ENCODE measurements around the gene STAT5B. TPM values are rescaled to one million over a fixed set of nuclear protein-coding genes. Genes with fewer than 3 reads are reported as not detected.
A peak's percentile ranks its signal among the peaks of the same experiment; 100 is the strongest.

Gene STAT5B
- total and polyA plus RNA-seq, 9 of the 15 experiments (the other 6 are each of a cell fraction or from before 2014, with no cell fraction given): 20.8 to 176 (median 92.4) TPM

DNA sequence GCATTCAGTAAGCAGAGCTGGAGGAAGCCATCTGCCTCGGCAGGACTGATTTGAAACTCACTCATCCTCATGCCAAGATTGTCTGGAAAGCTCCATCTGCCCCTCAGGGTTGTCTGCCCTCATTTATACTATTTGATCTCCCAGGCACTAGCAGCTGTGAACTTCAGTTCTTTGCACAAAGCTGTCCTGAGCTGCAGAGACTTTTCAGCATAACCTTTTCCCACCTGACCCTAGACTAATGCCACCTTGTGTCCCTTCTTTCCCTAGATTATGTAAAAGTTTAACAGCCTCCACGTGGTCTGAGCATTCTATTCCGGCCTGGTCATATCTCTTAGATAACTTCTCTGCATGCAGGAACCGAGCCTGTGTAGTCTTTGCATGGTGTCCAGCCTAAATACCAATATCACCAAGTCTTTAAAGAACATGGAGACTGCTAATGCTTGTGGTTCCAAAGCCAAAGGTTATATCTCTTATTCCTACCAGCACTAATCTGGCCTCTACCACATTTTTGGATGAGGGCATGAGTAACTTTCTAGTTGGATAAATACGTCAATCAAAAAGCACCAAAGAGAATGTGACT lies 41.2 kb upstream of the STAT5B start (continued):
- TF ChIP-seq, protein P1, sequence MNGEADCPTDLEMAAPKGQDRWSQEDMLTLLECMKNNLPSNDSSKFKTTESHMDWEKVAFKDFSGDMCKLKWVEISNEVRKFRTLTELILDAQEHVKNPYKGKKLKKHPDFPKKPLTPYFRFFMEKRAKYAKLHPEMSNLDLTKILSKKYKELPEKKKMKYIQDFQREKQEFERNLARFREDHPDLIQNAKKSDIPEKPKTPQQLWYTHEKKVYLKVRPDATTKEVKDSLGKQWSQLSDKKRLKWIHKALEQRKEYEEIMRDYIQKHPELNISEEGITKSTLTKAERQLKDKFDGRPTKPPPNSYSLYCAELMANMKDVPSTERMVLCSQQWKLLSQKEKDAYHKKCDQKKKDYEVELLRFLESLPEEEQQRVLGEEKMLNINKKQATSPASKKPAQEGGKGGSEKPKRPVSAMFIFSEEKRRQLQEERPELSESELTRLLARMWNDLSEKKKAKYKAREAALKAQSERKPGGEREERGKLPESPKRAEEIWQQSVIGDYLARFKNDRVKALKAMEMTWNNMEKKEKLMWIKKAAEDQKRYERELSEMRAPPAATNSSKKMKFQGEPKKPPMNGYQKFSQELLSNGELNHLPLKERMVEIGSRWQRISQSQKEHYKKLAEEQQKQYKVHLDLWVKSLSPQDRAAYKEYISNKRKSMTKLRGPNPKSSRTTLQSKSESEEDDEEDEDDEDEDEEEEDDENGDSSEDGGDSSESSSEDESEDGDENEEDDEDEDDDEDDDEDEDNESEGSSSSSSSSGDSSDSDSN (IDR thresholded peaks at IDR 0.05; ENCODE audit: borderline replicate concordance in 1 of 2, low read depth in 2 of 2, low read length in 2 of 2): no peak
- TF ChIP-seq SP2 (IDR thresholded peaks at IDR 0.05; ENCODE audit: extremely low read depth, low read depth, low read length, poor library complexity, severe bottlenecking): no peak
- TF ChIP-seq FOXM1 (IDR thresholded peaks at IDR 0.05; ENCODE audit: low read depth): no peak
- no peak for TF ChIP-seq FOXM1 (CRISPR knock-in tag; IDR thresholded peaks at IDR 0.05; ENCODE audit: low read depth)
- TF ChIP-seq ADNP (tag; IDR thresholded peaks at IDR 0.05): no peak; the same call in 1 of the 2 replicates
- TF ChIP-seq GABPB1 (CRISPR knock-in tag; IDR thresholded peaks at IDR 0.05): no peak
- peak; percentile 22; the same call in 1 of the 2 replicates for TF ChIP-seq GATAD2B (IDR thresholded peaks at IDR 0.05; ENCODE audit: borderline replicate concordance)
- peak; percentile 8 for TF ChIP-seq CCNT2 (IDR thresholded peaks at IDR 0.05; ENCODE audit: borderline replicate concordance, extremely low read depth, insufficient read length, low read depth, low read length)
- TF ChIP-seq MED1 (CRISPR knock-in tag; IDR thresholded peaks at IDR 0.05; ENCODE audit: borderline replicate concordance): no peak
- no peak for TF ChIP-seq OTX1 (CRISPR knock-in tag; IDR thresholded peaks at IDR 0.05)
- TF ChIP-seq MXI1 (IDR thresholded peaks at IDR 0.05; ENCODE audit: low read depth, low read length): no peak
- TF ChIP-seq MYBL2 (IDR thresholded peaks at IDR 0.05; ENCODE audit: low read depth): no peak
- TF ChIP-seq MYBL2 (CRISPR knock-in tag; IDR thresholded peaks at IDR 0.05; ENCODE audit: borderline replicate concordance): no peak
- TF ChIP-seq PHF20 (IDR thresholded peaks at IDR 0.05; ENCODE audit: partially characterized antibody): no peak
- peak; percentile 58; the same call in 1 of the 2 replicates for TF ChIP-seq POLR2G (IDR thresholded peaks at IDR 0.05; ENCODE audit: low read depth, low read length)
- TF ChIP-seq, protein P2, sequence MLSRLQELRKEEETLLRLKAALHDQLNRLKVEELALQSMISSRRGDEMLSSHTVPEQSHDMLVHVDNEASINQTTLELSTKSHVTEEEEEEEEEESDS (CRISPR knock-in tag; IDR thresholded peaks at IDR 0.05): no peak
- TF ChIP-seq ZNF75A (CRISPR knock-in tag; IDR thresholded peaks at IDR 0.05): no peak
- no peak for TF ChIP-seq ZEB2 (IDR thresholded peaks at IDR 0.05)
- no peak for TF ChIP-seq HNRNPK (IDR thresholded peaks at IDR 0.05; ENCODE audit: low read depth, low read length, poor library complexity, severe bottlenecking)
- no peak; the same call in 1 of the 2 replicates for TF ChIP-seq ELF1 (tag; IDR thresholded peaks at IDR 0.05)
- no peak for TF ChIP-seq SIX5 (IDR thresholded peaks at IDR 0.05; ENCODE audit: borderline replicate concordance in 1 of 2, insufficient read depth in 1 of 2, low read depth in 1 of 2, low read length in 2 of 2)
- TF ChIP-seq GTF2A2 (tag; IDR thresholded peaks at IDR 0.05): no peak
- TF ChIP-seq, protein P3, sequence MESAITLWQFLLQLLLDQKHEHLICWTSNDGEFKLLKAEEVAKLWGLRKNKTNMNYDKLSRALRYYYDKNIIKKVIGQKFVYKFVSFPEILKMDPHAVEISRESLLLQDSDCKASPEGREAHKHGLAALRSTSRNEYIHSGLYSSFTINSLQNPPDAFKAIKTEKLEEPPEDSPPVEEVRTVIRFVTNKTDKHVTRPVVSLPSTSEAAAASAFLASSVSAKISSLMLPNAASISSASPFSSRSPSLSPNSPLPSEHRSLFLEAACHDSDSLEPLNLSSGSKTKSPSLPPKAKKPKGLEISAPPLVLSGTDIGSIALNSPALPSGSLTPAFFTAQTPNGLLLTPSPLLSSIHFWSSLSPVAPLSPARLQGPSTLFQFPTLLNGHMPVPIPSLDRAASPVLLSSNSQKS (CRISPR knock-in tag; IDR thresholded peaks at IDR 0.05): no peak

All from K562 (cell line).